Brain microvascular endothelial cell (primary cell): ENCODE results near the gene RXRA.

Source experiments
- DNase-seq: peaks from one replicate; pipeline ENCODE4 v3.0.0-alpha.2; 2020
- H3K27ac ChIP-seq: fragments of 250-450 bp; sonication (Bioruptor Pico); 2 replicates; pipeline ENCODE4 v1.5.1; 2020; ENCODE audit warnings: mild to moderate bottlenecking, moderate library complexity
- H3K27me3 ChIP-seq: fragments of 250-450 bp; sonication (Bioruptor Pico); replicated peaks from 2 replicates; pipeline ENCODE4 v1.5.1; 2020; ENCODE audit warnings: mild to moderate bottlenecking
- H3K36me3 ChIP-seq: fragments of 250-450 bp; sonication (Bioruptor Pico); replicated peaks from 2 replicates; pipeline ENCODE4 v1.5.1; 2020; ENCODE audit warnings: mild to moderate bottlenecking
- H3K4me3 ChIP-seq: 2 replicates; pipeline ENCODE4 v1.5.1; 2011; ENCODE audit warnings: low read depth, mild to moderate bottlenecking, control low read depth, low read length, moderate library complexity
- CTCF ChIP-seq: IDR thresholded peaks from 2 replicates; pipeline ENCODE4 v1.5.1; 2011; ENCODE audit warnings: low read depth, mild to moderate bottlenecking, moderate library complexity, low read length, control low read depth, inconsistent platforms; ENCODE audit errors: missing control alignments
- in situ Hi-C: cut with HindIII; loops from 2 replicates; pipeline ENCODE4 v1.10.0; 2017; ENCODE audit warnings: low sequenced_read_pairs, low pct_ligation_motif_present

RXRA gene

GRCh38 chr9:134396825-134397224 is 70.6 kb downstream of the RXRA start:
- in situ Hi-C loops = no loop called here
- H3K27ac ChIP-seq = no peak overlapping the region
- H3K27me3 ChIP-seq = no peaks in the 10 kb centered on the region
- DNase-seq = no peak
- no peaks in the 10 kb centered on the region for H3K36me3 ChIP-seq
- peak; percentile 16 for TF ChIP-seq CTCF
- H3K4me3 ChIP-seq = no peak overlapping the region

- in situ Hi-C loops = no loop called here
- H3K36me3 ChIP-seq = no peaks in the 10 kb centered on the region
- no peaks in the 10 kb centered on the region for H3K27me3 ChIP-seq
- no peak overlapping the region for H3K27ac ChIP-seq
- DNase-seq = no peak
- no peak for TF ChIP-seq CTCF
- H3K4me3 ChIP-seq = no peak overlapping the region
Observed at GRCh38 chr9:134398756-134399155, 72.5 kb downstream of the RXRA start.

- Histone ChIP-seq H3K27me3 (no peaks in the 10 kb centered on the region), H3K4me3 (no peak overlapping the region), H3K27ac (no peak overlapping the region), H3K36me3 (no peaks in the 10 kb centered on the region)
- TF ChIP-seq CTCF = peak; percentile 76
- in situ Hi-C loops = no loop called here
- peak; percentile 47 for DNase-seq
Observed at GRCh38 chr9:134399435-134400056, 73.3 kb downstream of the RXRA start.

- in situ Hi-C loops = no loop called here
- H3K27ac ChIP-seq = no peak overlapping the region
- no peak for DNase-seq
- no peak for TF ChIP-seq CTCF
- no peaks in the 10 kb centered on the region for H3K27me3 ChIP-seq
- H3K36me3 ChIP-seq = no peaks in the 10 kb centered on the region
- no peak overlapping the region for H3K4me3 ChIP-seq
Observed at GRCh38 chr9:134400283-134400682, 74.0 kb downstream of the RXRA start.

- Histone ChIP-seq H3K36me3 (no peaks in the 10 kb centered on the region), H3K4me3 (no peak overlapping the region), H3K27me3 (no peaks in the 10 kb centered on the region), H3K27ac (no peak overlapping the region)
- DNase-seq = no peak
- in situ Hi-C loops = no loop called here
- no peak for TF ChIP-seq CTCF
Observed at GRCh38 chr9:134401391-134401790, 75.1 kb downstream of the RXRA start.

- in situ Hi-C loops = no loop called here
- TF ChIP-seq CTCF = no peak
- no peaks in the 10 kb centered on the region for H3K27me3 ChIP-seq
- no peaks in the 10 kb centered on the region for H3K36me3 ChIP-seq
- H3K27ac ChIP-seq = no peak overlapping the region
- H3K4me3 ChIP-seq = no peak overlapping the region
- DNase-seq = no peak
Observed at GRCh38 chr9:134402182-134402581, 75.9 kb downstream of the RXRA start.
